K562 (cell line): ENCODE data around the gene PRRC2A. TPM values are rescaled to one million over a fixed set of nuclear protein-coding genes. Genes with fewer than 3 reads are reported as not detected.
A peak's percentile ranks its signal among the peaks of the same experiment; 100 is the strongest.

Source experiments
- CHAMP1 ChIP-seq: fragments of 450-650 bp; IDR thresholded peaks from 2 replicates; pipeline ENCODE4 v1.6.1; 2016; ENCODE audit warnings: mild to moderate bottlenecking
- HNRNPL ChIP-seq: fragments of 200-400 bp; formaldehyde crosslinking; IDR thresholded peaks from 2 replicates; pipeline ENCODE4 v1.6.1; 2017; ENCODE audit warnings: low read depth, mild to moderate bottlenecking, low read length
- MGA ChIP-seq: fragments of 450-650 bp; IDR thresholded peaks from 2 replicates; pipeline ENCODE4 v1.6.1; 2016; ENCODE audit warnings: mild to moderate bottlenecking, moderate library complexity
- NBN ChIP-seq: fragments of 450-650 bp; IDR thresholded peaks from 2 replicates; pipeline ENCODE4 v1.6.1; 2016; ENCODE audit warnings: low read depth, mild to moderate bottlenecking
- RAD21 ChIP-seq, 2 experiments: fragments of 250-450 bp in 1 of 2; fragments of 450-650 bp in 1 of 2; sonication (Bioruptor Pico) in 1 of 2; formaldehyde crosslinking in 1 of 2; IDR thresholded peaks in 1 of 2; conservative IDR thresholded peaks in 1 of 2; 2 replicates each; pipeline versions ENCODE4 v1.4.0 to v1.8.0; 2020 to 2022; ENCODE audit warnings: mild to moderate bottlenecking in 2 of 2, moderate library complexity in 1 of 2
- ZFP1 ChIP-seq: fragments of 450-650 bp; formaldehyde crosslinking; IDR thresholded peaks from 2 replicates; pipeline ENCODE4 v1.4.0; 2020; ENCODE audit warnings: mild to moderate bottlenecking, mixed read lengths
- ZNF146 ChIP-seq: IDR thresholded peaks from one replicate; pipeline ENCODE4 v1.6.1; 2018; ENCODE audit warnings: missing compliant biosample characterization; ENCODE audit not compliant: unreplicated experiment
- polyA plus RNA-seq, 8 experiments: library from polyadenylated mRNA; depleted of rRNA in 4 of 8; stranded (reverse) in 5 of 8; unstranded in 3 of 8; fragments of >200 nt; fragmentation: Nextera tagmentation in 2 of 8; fragmentation: Illumina TruSeq in 1 of 8; extraction: Ambion mirVana in 2 of 8; extraction: Trizol in 1 of 8; gene quantifications; 2 replicates each; pipeline versions ENCODE4 v1.2.1 to v1.2.3, GENCODE V29; 2011 to 2014; ENCODE audit warnings: inconsistent platforms in 1 of 8, missing spikeins in 1 of 8
- total RNA-seq, 7 experiments: library from RNA; depleted of rRNA in 6 of 7; stranded (reverse); fragments of >200 nt in 6 of 7; fragmentation: Illumina TruSeq in 2 of 7; extraction: Trizol in 2 of 7; gene quantifications; 2 replicates each; pipeline versions ENCODE4 v1.2.1 to v1.2.3, GENCODE V29; 2011 to 2021; ENCODE audit warnings: low replicate concordance in 1 of 7

PRRC2A gene
- total and polyA plus RNA-seq, 9 of the 15 experiments (the other 6 are each of a cell fraction or from before 2014, with no cell fraction given): 1.0 to 332 (median 63.0) TPM

GRCh38 chr6:31664790-31665500, 44.4 kb downstream of the PRRC2A start, which contains the start of gene GPANK1 (continued):
- TF ChIP-seq RAD21 (CRISPR knock-in tag; conservative IDR thresholded peaks at IDR 0.05 in 1 of 2, IDR thresholded peaks at IDR 0.05 in 1 of 2) (0 out of 4 replicates have a peak, but pooled peaks of 1 of the 2 experiments have one; percentile 4), ZNF146 (CRISPR knock-in tag) (no peak), NBN (0 out of 2 replicates have a peak, but pooled peaks have one; percentile 14), MGA (no peak), ZFP1 (CRISPR knock-in tag) (no peak), CHAMP1 (no peak), HNRNPL (no peak)
